Erythroblast (primary cell): ENCODE measurements around the gene PIK3AP1.

Experiments used
- DNase-seq, 2 experiments: peaks; one replicate each; lab custom pipeline; 2025; lab: John Stamatoyannopoulos, UW
- GATA1 ChIP-seq: IDR thresholded peaks from 2 replicates; pipeline ENCODE4 v1.6.1; 2011; ENCODE audit warnings: low read depth, mild to moderate bottlenecking, control low read depth, low read length, moderate library complexity
- POLR2A ChIP-seq: IDR thresholded peaks from 2 replicates; pipeline ENCODE4 v1.6.1; 2011; ENCODE audit warnings: mild to moderate bottlenecking, low read length

PIK3AP1 gene

DNA sequence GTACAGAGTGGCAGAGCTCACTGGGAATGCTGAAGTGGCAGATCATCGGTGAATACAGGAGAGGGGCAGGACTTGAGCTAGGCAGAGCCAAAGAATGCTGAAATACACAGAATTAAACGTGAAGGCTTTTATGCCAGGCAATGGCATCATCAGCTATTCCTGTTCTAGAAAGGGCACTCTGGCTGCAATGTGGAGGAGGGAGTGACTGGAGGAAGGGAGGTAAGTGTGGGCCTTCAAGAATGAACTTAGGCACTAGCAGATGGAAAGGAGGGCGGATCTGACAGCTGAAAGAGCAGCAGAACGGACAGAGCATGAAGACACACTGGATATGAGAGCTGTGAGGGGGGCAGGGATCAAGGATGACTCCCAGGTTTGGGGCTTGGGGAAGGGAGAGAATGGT lies 121.5 kb downstream of the PIK3AP1 start:
- DNase-seq = no peak

DNA sequence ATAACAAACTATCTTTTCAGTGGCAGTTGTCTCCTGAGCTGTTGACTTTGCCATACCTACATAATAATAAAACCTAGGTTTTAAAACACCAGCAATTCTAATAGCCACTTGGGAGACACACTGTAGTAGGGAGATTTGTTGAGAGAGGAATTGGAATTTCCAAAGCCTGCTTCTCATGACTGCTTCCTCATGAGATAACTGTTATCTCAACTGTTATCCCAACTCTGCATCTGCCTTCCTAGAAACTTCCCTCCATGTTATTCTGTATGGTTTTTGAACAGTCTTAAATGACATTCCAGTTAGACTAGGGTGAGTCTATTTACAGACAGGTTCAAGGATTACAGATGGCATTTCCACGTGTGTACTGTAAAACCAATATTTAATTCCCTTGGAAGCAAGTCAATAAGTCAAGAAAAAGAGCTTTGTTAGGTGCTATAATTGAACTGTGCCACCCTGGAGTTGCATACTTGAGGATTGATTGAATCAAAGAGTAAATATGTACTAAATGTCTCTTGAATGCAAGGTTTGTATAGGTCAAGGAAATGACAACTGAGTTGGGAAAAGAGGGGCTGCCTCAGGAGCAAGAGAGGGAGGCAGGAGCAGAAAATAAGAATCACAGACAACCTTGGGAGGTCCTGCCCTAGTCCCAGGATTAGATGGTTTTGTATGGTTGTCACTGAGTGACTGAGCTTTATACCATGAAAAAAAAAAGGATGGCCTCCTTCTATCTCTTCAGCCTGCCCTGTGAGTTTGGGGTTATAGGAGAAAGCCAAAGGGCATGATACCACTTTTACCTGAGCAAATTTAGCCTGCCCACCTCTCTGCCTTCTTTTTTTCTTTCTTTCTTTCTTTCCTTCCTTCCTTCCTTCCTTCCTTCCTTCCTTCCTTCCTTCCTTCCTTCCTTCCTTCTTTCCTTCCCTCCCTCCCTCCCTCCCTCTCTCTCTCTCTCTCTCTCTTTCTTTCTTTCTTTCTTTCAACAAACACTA lies 123.6 kb downstream of the PIK3AP1 start:
- no peak for TF ChIP-seq POLR2A
- TF ChIP-seq GATA1 = no peak
- DNase-seq = peak in 1 of 2 experiments; percentile 31

More for the DNA sequence above, 121.5 kb downstream of the PIK3AP1 start:
- no peak for TF ChIP-seq POLR2A
- no peak for TF ChIP-seq GATA1

- TF ChIP-seq GATA1 (no peak), POLR2A (no peak)
- DNase-seq = no peak
Measured at GRCh38 chr10:96595741-96596140, 124.6 kb downstream of the PIK3AP1 start.

GRCh38 chr10:96591946-96592345 lies 128.4 kb downstream of the PIK3AP1 start:
- TF ChIP-seq GATA1 (no peak), POLR2A (no peak)
- DNase-seq = no peak

DNA sequence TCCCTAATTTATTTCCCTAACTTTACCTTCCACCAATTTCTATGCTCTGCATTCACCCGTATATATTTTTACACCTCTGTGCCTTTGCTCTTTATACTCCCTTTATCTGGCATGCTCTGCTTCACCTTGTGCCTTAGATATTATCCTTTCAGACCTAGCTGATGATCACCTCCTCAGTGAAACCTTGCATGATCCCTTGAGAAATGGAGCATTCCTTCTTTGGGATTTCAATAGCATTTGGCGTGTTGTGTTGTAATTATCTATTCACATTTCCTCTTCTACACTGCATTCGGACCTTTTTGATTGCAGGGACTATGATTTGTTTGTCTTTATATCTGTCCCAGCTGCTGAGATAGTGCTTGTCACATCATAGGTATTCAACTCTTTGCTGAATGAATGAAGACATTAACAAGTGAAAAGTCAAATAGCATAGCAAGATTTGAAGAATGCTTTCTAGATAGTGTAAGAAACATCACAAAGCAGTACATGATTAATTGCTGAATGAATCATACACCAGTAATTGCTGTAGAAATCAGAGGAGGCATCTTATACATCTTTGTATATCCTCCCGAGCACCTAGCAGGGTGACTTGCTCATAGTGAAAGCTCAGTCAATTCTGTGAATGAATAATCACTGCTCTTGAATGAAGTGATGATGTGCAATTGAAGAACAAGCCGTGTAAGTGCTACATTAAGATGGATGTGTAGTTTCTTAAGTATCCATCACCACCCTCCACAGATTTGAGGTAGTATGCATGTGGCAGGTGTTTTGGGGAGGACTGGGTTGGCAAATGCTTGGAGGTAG lies 131.5 kb downstream of the PIK3AP1 start:
- TF ChIP-seq GATA1 = no peak
- TF ChIP-seq POLR2A = no peak
- DNase-seq = no peak

DNA sequence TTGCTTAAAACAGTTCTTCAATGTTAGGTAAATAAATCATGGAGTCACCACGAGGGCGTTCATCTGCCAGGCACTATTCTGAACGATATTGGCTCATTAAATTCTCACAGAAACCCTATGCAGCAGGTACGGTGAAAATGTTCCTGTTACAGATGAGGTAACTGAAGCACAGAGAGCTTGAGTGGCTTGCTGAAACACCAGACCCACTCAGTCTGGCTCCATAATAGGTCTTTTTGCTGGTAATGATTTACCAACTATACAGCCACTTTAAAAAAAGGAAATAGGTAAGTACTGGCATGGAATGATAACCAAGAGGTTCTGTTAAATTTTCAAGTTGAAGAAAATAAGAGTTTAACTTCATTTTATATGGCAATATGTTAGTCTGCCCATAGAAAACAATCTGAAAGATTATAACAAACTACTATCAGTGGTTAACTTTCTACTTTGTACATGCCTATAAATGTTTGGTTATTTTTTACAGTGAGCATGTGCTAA lies 132.2 kb downstream of the PIK3AP1 start:
- DNase-seq = no peak
- no peak for TF ChIP-seq POLR2A
- no peak for TF ChIP-seq GATA1

- DNase-seq = peak; percentile 82 to 89
- TF ChIP-seq POLR2A (peak; percentile 29), GATA1 (no peak)
Measured at GRCh38 chr10:96587264-96588059, 132.9 kb downstream of the PIK3AP1 start.

DNA sequence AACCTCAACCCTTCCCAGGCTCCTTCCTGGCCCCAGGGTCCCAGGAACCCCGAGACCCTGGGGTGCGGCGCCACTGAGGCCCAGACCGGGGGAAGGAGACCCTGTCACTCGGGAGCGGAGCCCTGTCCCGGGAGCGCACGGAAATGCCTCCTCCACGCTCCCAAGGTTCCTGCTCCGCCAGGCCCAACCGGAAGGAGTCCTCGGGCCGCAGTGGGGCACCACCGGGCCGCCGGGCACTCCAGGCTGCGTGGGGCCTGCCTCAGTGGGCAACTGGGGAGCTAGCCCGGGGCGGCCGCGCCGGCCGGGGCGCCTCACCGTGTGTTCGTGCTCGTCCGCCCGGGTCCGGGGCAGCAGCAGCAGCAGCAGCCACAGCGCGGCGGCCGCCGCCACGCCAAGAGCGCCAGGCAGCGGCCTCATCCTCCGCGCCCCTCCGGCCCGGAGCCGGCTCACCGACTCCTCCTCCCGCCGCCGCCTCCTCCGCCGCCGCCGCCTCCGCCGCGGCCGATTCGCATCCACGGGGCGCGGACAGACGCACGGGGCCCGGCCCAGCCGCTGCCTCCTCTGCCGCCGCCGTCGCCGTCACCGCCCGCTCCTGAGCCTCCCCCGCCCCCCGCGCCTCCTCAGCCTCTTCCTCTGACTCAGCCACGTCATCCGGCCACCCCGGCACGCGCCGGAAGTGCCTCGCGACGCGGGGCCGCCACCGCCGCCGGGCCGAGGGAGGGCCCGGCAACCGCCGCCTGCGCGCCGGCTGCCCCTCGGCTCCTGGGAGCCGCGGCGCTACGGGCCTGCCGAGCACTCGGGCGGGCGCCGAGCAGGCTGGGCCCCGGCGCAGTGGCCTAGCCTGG lies 133.7 kb downstream of the PIK3AP1 start, which contains the start of gene TM9SF3:
TSS of gene TM9SF3 (minus strand) at position 594 of the 845 bp plus-strand sequence. CDS start at position 417, 177 bp downstream.
- peak; percentile 89 for TF ChIP-seq POLR2A
- no peak for TF ChIP-seq GATA1
- peak; percentile 94 to 98 for DNase-seq

GRCh38 chr10:96585736-96586418 lies 134.4 kb downstream of the PIK3AP1 start:
- peak; percentile 70 to 81 for DNase-seq
- no peak for TF ChIP-seq POLR2A
- no peak for TF ChIP-seq GATA1

DNA sequence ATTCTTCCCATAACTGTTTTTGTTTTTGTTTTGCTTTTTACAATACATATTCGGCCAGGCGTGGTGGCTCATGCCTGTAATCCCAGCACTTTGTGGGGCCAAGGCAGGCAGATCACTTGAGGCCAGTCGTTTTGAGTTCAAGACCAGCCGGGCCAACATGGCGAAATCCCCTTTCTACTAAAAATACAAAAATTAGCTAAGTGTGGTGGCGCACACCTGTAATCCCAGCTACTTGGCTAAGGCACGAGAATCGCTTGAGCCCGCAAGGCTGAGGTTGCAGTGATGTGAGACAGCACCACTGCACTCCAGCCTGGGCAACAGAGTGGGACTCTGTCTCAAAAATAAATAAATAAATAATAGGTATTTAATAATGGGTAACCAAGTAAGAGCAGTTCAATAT lies 135.8 kb downstream of the PIK3AP1 start:
- no peak for DNase-seq
- no peak for TF ChIP-seq POLR2A
- no peak for TF ChIP-seq GATA1

- TF ChIP-seq POLR2A (no peak), GATA1 (no peak)
- no peak for DNase-seq
Measured at GRCh38 chr10:96584035-96584434, 136.3 kb downstream of the PIK3AP1 start.

- no peak for DNase-seq
- TF ChIP-seq POLR2A = no peak
- no peak for TF ChIP-seq GATA1
Measured at GRCh38 chr10:96579133-96579532, 141.2 kb downstream of the PIK3AP1 start.
